Measurements from ENCODE around the gene CFHR3.

GRCh38 chr1:196734460-196734859, 40.2 kb upstream of the CFHR3 start:
- TF ChIP-seq, protein P1, sequence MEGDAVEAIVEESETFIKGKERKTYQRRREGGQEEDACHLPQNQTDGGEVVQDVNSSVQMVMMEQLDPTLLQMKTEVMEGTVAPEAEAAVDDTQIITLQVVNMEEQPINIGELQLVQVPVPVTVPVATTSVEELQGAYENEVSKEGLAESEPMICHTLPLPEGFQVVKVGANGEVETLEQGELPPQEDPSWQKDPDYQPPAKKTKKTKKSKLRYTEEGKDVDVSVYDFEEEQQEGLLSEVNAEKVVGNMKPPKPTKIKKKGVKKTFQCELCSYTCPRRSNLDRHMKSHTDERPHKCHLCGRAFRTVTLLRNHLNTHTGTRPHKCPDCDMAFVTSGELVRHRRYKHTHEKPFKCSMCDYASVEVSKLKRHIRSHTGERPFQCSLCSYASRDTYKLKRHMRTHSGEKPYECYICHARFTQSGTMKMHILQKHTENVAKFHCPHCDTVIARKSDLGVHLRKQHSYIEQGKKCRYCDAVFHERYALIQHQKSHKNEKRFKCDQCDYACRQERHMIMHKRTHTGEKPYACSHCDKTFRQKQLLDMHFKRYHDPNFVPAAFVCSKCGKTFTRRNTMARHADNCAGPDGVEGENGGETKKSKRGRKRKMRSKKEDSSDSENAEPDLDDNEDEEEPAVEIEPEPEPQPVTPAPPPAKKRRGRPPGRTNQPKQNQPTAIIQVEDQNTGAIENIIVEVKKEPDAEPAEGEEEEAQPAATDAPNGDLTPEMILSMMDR (IDR thresholded peaks at IDR 0.05), result no peak
- TF ChIP-seq POLR2A (IDR thresholded peaks at IDR 0.05), result no peak

Data from testis (tissue), 2 donors.